HG03108 (cell line): ENCODE measurements around the gene SEMA6C.
A peak's percentile ranks its signal among the peaks of the same experiment; 100 is the strongest.
"Not testable (repeated sequence)": the region's sequence is repeated elsewhere in the genome, so short reads cannot be mapped to it uniquely, and the experiment has no call there.

ENCODE experiments used
- ATAC-seq: cut with Tn5 transposase; IDR thresholded peaks from one replicate; pipeline ENCODE4 v1.9.1; 2021; ENCODE audit warnings: moderate library complexity; ENCODE audit not compliant: unreplicated experiment

Gene SEMA6C

GRCh38 chr1:151132335-151133017 lies 14.0 kb downstream of the SEMA6C start:
- ATAC-seq, result no peak

DNA sequence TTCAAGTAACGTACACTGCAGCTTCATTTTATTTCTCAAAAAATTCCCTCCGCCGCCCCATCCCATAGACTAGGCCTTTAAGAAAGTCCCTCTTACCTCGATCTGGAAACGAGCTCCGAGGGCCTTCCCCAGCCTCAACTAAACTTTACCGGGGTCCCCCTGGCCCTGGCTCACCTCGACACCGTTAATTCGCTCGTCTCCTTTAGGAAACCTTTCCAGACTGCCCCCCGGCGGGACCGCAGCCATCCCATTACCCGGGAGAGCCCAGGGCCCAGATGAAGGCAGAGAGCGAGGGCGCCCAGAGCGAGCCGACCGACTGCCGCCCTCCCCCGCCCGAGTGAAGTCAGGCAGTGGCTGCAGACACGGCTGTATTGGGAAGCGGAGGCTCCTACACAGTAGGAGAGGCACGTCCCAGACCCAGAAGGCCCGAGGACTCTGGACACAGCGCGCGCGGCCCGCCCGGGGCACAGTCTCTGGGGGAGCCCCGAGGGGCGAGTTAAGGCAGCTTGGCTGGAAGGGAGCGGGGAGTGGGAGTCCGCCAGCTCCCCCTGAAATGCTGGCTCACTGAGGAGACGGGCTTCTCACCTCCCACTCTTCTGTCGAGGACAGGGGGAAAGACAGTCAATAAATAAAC lies 14.6 kb downstream of the SEMA6C start:
- ATAC-seq, result no peak

GRCh38 chr1:151130987-151131586 lies 15.3 kb downstream of the SEMA6C start:
- ATAC-seq, result peak; percentile 81

GRCh38 chr1:151128800-151129199 lies 17.6 kb downstream of the SEMA6C start:
- no peak for ATAC-seq

- ATAC-seq, result no peak
Observed at GRCh38 chr1:151124763-151125403, 21.5 kb downstream of the SEMA6C start.

DNA sequence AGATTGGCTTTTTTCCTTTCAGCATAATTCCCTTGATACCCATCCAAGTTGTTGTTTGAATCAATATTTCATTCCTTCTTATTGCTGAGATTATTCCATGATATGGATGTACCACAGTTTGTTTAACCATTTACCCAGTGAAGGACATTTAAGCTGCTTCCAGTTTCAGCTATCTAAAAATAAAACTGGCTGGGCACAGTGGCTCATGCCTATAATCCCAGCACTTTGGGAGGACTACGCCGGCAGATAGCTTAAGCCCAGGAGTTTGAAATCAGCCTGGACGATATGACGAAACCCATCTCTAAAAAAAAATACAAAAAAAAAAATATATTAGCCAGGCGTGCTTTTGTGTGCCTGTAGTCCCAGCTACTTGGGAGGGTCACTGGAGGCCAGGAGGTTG lies 32.6 kb downstream of the SEMA6C start:
- no peak for ATAC-seq

DNA sequence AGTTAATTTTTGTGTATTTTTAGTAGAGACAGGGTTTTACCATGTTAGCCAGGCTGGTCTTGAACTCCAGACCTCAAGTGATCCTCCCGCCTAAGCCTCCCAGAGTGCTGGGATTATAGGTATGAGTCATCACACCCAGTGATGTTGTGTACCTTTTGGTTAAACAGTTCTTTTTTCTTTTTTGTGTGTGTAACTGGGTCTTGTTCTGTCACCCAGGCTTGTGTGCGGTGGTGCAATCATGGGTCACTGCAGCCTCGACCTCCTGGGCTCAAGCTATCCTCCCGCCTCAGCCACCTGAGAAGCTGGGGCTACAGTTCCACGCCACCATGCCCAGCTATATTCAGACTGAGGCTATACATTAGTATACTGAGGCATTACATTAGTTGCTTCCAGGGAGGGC lies 38.1 kb downstream of the SEMA6C start:
- ATAC-seq, result no peak

GRCh38 chr1:151106894-151107293 lies 39.5 kb downstream of the SEMA6C start:
- ATAC-seq, result no peak

GRCh38 chr1:151104630-151105029 lies 41.8 kb downstream of the SEMA6C start:
- ATAC-seq, result no peak

DNA sequence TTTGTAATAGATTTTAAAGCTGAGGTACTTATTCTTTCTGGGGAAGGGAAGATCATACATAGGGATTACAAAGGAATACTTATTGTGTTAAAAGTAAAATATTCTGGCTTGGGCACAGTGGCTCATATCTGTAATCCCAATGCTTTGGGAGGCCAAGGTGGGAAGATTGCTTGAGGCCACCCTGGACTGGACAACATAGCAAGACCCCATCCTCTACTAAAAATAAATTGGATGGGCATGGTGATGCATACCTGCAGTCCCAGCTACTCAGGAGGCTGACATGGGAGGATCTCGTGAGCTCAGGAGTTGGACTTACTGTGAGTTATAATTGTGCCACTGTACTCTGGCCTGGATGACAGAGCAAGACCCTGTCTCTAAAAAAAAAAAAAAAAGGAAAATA lies 48.3 kb downstream of the SEMA6C start:
- no peak for ATAC-seq

GRCh38 chr1:151097426-151097825 lies 49.0 kb downstream of the SEMA6C start:
- ATAC-seq, result not testable (repeated sequence)

DNA sequence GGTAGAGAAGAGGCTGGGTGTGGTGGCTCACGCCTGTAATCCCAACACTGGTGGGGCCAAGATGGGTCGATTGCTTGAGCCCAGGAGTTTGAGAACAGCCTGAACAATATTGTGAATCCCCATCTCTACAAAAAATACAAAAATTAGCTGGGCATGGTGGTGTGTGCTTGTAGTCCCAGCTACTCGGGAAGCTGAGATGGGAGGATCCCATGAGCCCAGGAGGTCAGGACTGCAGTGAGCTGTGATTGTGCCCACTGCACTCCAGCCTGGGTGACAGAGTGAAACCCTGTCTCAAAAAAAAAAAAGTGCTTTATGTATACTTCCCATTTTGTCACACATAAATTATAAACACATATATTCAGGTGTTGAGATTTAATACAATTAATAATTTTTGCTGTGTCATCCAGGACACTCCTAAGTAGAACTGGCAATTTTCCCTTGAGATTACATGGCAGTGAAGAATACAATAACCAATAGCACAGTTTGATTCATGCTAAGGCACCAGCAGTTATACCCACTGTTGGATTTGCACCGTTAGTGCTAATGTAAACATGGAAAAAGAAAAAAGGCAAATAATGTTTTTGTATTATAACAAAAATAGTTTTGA lies 60.4 kb downstream of the SEMA6C start:
- ATAC-seq, result no peak
